ENCODE measurements around the gene MT2A. TPM values are rescaled to one million over a fixed set of nuclear protein-coding genes. Genes with fewer than 3 reads are reported as not detected.

The MT2A gene
- total and polyA plus RNA-seq, 2 of the 13 experiments (the other 11 are each of a cell fraction or from before 2014, with no cell fraction given), result 135 to 371 TPM

DNA sequence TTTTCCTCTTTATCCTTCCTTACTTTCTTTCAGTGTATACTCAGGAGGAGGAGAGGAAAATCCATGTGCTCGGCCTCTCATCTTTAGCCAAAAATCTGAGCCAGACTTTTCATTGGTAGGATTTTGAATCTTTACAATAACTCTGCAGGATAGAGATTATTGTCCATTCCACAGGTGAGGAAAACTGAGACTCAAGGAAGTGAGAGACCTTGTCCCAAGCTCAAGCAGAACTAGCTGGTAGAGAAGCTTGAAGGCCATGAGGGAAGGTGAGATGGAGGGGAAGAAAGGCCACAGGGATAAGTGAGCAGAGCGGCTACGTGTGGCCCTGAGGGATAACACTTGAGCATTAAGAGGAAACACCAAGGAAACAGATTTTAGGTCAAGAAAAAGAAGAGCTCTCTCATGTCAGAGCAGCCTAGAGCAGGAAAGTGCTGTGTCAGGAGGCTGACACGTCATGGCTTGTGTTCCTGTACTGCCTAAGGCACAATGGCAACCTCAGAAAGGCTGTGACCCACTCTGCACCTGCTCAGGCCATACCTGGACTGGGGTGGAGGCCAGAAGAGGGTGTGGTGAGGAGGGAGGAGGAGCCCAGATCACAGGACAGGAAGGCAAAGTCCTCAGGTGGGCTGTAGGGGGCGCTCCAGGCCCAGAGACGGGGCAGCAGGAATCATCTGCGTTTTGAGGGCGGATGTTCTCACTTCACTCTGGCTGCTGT lies 31.6 kb upstream of the MT2A start (continued):
- TF ChIP-seq ZFP91 (CRISPR knock-in tag; IDR thresholded peaks at IDR 0.05; ENCODE audit: borderline replicate concordance) (peak; percentile 58; the same call in 1 of the 2 replicates), ZNF552 (CRISPR knock-in tag; IDR thresholded peaks at IDR 0.05; ENCODE audit: borderline replicate concordance) (no peak), ZNF230 (CRISPR knock-in tag; IDR thresholded peaks at IDR 0.05) (peak; percentile 48; the same call in 1 of the 2 replicates), ZNF335 (CRISPR knock-in tag; IDR thresholded peaks at IDR 0.05) (peak; percentile 53; the same call in 1 of the 2 replicates), KDM2A (CRISPR knock-in tag; IDR thresholded peaks at IDR 0.05; ENCODE audit: borderline replicate concordance, low read depth) (peak; percentile 75), MXD4 (CRISPR knock-in tag; IDR thresholded peaks at IDR 0.05) (no peak), REPIN1 (CRISPR knock-in tag; IDR thresholded peaks at IDR 0.05; ENCODE audit: borderline replicate concordance, low read depth) (peak; percentile 56; the same call in 1 of the 2 replicates), ZNF629 (CRISPR knock-in tag; conservative IDR thresholded peaks at IDR 0.05) (peak; percentile 73), ZNF136 (CRISPR knock-in tag; IDR thresholded peaks at IDR 0.05; ENCODE audit: low read depth) (no peak), AKNA (CRISPR knock-in tag; IDR thresholded peaks at IDR 0.05; ENCODE audit: borderline replicate concordance) (no peak), MEF2D (CRISPR knock-in tag; IDR thresholded peaks at IDR 0.05) (peak; percentile 55; the same call in 1 of the 2 replicates)
- TF ChIP-seq, protein P1, sequence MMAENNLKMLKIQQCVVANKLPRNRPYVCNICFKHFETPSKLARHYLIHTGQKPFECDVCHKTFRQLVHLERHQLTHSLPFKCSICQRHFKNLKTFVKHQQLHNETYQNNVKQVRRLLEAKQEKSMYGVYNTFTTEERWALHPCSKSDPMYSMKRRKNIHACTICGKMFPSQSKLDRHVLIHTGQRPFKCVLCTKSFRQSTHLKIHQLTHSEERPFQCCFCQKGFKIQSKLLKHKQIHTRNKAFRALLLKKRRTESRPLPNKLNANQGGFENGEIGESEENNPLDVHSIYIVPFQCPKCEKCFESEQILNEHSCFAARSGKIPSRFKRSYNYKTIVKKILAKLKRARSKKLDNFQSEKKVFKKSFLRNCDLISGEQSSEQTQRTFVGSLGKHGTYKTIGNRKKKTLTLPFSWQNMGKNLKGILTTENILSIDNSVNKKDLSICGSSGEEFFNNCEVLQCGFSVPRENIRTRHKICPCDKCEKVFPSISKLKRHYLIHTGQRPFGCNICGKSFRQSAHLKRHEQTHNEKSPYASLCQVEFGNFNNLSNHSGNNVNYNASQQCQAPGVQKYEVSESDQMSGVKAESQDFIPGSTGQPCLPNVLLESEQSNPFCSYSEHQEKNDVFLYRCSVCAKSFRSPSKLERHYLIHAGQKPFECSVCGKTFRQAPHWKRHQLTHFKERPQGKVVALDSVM (CRISPR knock-in tag; IDR thresholded peaks at IDR 0.05), result peak; percentile 46
- TF ChIP-seq, protein P2, sequence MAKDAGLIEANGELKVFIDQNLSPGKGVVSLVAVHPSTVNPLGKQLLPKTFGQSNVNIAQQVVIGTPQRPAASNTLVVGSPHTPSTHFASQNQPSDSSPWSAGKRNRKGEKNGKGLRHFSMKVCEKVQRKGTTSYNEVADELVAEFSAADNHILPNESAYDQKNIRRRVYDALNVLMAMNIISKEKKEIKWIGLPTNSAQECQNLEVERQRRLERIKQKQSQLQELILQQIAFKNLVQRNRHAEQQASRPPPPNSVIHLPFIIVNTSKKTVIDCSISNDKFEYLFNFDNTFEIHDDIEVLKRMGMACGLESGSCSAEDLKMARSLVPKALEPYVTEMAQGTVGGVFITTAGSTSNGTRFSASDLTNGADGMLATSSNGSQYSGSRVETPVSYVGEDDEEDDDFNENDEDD (CRISPR knock-in tag; IDR thresholded peaks at IDR 0.05; ENCODE audit: borderline replicate concordance), result no peak
